HG02970 (cell line): Measurements from ENCODE around the gene PLCG1.

Experiments used
- ATAC-seq: cut with Tn5 transposase; IDR thresholded peaks from one replicate; pipeline ENCODE4 v1.9.1; 2021; ENCODE audit warnings: mild to moderate bottlenecking, moderate library complexity, moderate number of reproducible peaks; ENCODE audit not compliant: unreplicated experiment, low FRiP score

The PLCG1 gene

DNA sequence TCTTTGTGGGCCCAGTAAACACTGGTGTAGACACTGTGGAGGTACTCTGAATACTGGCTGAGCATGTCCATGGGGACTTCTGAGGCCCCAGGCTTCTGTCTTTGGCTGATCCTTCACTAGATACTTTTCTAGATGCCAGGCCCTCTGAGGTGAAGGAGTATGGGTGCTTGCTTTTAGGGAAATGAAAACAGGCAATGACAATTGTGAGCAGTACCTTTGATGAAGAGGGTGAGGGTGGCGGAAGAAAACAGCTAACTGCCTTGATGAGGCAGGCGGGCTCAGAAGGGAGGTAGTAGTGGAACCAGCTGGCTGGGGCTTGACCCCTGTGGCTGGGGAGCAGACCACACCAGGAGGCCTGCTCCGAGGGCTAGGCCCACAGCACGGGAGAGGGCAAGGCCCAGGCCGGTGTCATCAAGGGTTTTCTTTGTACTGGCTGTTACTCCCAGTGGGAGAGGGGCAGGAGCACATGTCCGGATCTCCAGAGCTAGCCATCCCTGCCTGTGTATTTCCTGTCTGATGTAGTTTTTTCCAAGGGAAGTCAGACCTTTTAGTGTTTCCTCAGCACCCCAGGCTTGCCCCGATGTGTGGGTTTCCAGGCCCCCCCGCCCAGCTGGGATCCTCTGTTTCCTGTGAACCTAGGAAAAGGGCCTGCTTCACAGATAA, 3.9 kb downstream of the PLCG1 start:
- no peak for ATAC-seq

DNA sequence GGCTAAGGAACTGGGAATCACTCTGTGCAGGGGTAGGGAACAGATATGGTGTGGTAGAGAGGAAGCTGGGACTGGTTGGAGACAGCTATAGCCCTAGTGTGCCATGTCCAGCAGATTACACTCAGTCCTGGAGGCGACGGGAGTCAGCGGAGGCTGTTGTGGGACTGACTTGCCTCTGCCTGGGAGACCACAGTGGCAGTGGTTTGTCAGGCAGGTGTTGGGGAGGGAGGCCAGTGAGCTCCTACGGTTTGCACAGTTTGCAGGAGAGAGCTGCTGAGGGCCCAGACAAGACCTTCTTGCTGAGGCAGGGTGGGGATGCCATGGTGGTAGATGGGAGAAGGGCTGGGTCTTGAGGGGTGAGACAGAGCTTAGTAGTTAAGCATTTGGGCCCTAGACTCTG, 4.9 kb downstream of the PLCG1 start:
- ATAC-seq: no peak

DNA sequence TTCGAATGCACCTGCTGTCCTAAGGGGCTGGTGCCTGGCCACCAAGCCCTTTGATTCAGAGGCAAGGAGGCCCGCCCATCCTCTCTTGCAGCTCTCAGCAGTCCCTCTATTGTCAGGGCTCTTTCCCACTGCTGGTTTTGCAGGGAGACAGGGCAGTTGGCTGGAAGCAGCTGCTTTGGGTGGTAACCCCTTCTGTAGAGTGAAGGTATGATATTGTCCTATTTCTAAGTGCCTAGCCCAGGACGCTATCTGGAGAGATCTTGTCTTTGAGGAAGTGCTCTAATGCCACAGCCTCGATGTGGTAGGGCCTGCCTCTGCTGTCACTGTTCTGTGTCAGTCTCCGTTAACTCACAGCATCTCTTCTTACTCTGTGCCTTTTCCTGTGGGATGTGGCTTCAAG, 5.6 kb downstream of the PLCG1 start:
- no peak for ATAC-seq

DNA sequence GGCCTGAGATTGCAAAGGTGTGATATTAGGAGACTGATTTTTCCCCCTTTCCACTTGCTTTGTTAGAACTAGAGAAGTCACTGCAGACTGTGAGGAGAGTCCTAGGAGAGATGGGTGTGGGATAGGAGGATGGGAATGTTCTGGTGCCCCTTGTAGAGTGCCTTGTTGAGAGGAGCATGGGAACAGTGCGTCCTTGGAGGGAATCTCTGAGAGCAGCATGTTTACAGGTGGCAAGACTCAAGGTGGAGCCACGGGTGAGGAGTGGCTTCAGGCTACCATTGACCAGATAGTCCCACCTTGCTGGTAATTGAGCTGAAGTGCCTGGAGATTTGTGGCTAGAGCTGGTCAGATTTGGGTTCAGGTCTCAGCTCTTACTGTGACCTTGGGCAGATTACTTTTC, 6.0 kb downstream of the PLCG1 start:
- no peak for ATAC-seq

DNA sequence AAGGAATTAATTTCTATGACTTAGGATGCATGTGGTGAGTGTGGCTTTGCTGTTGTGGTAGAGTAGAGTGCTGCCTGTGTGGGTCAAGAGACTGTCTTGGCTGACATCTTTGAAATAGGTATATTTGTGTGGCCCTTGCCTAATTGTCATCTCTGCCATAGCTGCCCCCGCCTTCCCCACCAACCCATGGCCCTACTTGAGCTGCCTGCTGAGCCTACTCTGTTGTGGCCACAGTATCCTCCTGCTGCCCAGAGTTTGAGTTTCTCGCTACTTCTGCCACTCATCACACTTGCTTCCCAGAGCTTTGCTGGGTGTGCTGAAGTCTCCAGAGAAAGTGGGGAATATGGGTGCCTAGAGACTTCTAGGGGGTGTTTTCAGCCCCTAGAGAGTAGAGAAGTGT, 8.0 kb downstream of the PLCG1 start:
- ATAC-seq: no peak

DNA sequence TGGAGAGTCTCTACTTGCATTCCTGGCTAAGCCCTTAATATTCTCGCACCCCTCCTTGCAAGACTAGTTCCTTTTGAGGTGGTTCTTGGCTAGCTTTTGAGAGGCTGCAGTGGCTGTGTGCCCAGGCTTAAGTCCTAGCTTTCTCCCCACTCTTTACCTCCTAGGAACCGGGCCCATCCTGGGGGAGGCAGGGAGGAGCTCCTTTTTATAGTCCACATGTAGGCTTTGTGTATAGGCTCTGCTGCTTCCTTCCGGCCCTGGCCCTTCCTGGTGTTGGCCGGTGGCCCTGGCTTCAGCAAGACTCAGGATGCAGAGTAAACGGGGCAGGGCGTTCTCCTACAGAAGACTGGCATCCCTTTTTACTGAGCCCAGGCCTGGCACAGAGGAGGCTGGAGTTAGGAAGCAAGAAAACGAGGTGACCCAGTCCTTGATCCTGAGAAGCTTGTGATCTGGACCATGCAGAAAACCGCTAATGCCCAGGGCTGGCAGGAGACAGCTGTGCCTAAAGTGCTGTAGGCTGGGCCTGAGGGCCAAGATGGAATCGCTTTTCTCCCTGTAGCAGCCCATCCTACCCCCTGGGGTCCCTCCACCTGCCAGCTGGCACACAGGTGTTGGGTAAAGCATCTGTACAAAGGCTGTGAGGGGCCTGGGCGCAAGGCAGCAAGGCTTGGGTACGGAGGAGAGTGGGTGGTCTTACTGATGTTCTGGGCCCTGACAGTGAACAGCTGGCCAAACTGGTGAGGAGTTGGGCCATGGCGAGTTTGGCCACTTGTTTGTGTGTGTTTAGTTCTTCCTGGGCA, 8.7 kb downstream of the PLCG1 start:
- no peak for ATAC-seq

DNA sequence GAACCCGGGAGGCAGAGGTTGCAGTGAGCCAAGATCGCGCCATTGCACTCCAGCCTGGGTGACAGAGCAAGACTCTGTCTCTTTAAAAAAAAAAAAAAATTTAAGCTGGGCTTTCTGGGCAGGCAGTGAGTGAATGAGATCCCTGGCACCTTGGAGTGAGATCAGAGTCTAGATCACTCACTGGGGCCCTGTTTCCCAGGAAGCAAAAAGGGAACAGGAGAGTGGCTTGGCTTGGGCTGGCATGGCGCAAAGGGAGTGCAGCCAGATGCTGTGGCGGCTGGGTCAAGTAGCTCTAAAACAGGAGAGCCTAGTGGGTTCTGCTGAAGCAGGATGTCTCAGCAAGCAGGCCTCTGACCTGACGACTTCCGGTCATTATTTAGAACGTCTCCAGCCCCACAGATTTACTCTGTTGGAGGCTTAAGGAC, 10.4 kb downstream of the PLCG1 start:
- ATAC-seq: no peak

DNA sequence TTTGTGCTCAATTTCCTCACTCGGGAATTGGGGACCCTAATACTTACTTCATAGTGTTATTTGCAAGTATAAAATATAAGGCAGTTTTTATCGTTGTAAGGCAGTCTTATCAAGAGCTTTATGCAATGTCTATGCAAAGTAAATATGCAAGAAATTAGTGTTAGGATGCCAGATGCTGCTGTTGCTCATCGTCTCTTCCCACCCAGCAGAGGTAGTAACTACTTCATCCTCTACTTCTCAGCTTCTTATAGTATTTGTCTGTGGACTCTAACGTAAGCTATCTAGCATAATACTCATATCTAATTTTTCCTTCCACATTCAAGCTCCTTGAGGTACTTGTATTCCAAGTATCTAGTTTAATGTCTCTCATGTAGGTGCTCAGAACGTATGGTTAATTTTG, 11.6 kb downstream of the PLCG1 start:
- ATAC-seq: no peak

DNA sequence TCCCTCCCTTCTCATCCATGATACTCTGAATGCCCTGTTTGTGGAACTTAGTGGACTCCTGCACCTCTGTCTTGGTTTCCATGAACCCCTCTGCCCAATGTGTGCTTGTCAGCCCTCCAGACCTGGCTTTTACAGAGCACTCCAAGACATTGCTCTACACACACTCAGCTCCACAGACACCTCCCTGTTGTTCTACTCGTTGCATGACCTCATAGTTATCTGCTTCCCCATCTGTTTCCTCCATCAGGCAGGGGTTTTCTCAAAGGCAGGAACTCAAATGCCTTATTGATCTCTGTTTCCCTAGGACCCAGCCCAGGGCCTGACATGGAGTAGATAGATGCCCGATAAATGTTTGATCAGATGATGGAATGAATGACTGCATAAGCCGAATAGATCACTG, 13.3 kb downstream of the PLCG1 start:
- ATAC-seq: no peak

DNA sequence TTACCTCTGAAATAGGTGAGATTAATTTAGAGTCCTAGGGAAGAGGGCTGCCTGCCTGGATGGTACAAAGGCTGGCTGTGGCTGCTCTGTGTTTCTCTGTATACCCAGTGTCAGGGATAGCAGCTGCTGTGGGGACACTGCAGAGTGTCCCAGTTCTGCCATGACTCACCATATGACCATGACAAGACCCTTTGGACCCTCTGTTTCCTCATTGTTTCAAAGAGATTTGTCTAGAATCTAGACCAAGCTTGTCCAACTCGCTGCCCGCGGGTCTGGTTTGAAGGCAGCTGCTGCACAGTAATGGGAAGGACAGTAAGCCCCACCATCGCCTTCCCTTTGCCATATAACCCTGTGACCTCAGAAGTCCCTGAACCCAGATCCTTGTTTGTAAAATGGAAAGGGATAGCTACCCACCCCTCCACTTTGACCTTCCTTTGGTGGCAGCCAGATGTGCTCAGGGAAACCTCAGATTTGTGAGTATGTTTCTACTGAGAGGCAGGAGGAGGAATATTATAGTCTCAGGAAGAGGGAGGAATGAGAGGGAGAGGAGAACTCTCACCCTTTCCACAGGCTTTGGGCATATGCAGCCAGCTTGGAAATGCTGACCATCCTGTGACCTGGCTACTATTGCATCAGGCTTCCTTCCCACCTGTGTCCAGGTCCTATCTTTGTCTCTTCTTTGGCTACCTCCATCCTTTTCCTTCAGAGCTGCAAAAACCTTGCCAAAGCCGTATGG, 14.0 kb downstream of the PLCG1 start:
- ATAC-seq: no peak

DNA sequence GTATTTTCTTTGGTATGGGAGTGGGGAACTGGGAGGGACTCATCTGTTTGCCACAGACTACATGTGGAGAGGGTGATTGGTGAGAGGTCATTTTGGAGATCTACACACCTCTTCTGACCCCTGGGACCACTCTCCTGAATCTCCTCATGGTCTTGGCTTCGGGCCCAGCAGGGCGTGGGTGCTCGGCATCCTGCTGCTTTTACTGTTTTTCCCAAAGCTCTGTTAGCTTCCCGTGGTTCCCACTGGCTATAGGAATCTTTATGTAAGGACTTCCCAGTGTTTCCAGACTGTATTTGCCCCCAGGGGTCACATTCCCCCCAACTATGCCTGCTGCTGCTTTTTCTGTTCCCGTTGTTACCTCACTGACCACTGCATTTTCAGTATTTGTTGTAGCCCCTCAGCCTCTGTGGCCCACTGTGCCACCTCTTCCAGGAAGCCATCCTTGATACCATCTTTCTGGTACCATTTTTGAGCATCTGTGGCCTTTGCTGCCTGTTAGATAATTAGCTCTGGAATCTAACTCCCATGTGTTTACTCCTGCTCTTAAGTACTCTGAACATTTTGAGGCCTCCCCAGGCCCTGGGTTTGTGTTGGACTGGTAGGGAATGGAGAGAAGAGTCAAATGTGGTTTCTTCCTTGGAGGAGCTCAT, 14.9 kb downstream of the PLCG1 start:
- ATAC-seq: no peak

DNA sequence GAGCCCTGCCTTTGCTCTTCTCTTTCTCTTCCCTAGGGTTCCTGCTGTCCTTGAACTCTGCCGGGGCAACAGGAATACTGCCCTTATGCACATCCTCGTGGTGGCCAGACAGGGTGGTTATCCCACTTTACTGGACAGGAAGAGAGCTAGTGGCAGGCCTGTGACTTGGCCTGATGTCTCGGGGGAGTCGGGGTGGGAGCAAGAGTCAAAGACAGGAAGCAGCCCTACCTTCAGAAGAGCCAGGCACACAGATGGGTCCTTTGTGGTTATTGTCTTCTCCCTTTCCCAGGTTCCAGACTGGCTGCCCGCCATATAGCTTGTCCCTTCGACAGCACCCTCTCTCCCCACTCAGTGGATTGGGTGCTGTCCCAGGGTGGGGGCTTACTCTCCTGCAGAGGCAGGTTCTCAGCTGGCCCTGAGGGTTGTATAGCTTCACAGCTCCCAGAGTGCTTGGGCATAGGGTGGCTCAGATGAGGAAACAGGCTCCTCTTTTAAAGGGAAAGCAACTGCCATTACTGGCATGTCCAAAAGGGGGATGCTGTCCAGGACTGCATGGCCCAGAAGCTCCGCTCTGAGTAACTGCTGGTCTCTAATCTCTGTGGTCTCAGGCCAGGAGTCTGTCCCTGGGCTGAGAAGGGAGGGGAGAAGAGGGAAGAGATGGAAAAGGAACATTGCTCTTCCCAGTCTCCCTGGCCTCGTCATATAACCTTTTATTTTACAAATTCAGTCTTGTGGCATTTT, 17.3 kb downstream of the PLCG1 start:
- no peak for ATAC-seq

DNA sequence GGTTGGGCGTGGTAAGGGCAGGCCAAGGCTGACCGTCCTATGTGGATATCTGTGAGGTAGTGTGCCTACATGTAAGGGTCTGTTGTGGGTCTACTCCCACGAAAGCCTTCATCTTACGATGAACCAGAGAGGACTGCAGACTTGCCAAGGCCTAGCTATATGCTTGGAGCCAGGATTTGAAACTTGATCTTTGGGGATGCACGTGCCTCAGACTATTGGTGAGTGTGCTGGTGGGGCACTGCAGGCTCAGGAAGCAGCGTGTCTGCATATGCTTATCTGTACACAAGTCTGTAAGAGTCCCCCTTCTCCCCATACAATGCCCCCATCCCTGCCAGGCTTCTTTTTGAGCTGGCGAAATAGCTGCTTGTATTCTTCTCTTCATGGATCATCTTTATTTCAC, 17.9 kb downstream of the PLCG1 start:
- ATAC-seq: no peak

DNA sequence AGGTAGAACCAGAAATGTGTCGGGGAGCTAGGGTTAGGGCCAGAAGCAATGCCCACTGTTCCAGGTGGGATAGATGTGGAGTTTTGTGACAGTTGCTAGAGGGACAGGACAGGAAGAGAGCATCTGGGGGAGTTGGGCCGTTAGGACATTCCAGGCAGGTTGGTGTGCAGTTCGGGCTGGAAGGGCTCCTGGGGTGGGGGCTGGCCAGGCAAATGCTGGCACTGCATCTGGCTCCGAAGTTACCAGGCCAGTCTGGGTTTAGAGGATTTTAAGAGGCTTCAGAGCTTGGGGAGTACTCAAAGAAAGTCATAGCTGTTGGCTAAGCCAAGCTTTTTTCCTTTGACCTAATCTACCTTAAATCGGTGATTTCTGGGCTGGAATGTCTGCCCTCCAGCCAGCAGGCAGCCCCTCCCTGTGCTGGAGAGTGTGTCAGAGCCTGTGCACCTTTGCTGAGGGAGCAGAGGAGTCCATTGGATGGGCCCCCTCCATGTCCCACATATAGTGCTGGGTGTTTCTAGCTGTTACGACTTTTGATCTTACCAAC, 20.8 kb downstream of the PLCG1 start:
- no peak for ATAC-seq

DNA sequence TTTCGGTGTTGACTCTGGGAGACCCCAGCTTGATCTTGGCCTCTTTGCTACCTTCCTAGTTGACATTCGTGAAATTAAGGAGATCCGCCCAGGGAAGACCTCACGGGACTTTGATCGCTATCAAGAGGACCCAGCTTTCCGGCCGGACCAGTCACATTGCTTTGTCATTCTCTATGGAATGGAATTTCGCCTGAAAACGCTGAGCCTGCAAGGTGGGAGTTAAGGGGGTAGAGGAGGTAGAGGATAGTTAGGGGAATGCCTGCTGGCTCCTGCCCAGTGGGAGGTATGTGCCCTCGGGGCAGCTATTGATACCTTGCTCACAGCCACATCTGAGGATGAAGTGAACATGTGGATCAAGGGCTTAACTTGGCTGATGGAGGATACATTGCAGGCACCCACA, 22.2 kb downstream of the PLCG1 start:
- ATAC-seq: no peak

DNA sequence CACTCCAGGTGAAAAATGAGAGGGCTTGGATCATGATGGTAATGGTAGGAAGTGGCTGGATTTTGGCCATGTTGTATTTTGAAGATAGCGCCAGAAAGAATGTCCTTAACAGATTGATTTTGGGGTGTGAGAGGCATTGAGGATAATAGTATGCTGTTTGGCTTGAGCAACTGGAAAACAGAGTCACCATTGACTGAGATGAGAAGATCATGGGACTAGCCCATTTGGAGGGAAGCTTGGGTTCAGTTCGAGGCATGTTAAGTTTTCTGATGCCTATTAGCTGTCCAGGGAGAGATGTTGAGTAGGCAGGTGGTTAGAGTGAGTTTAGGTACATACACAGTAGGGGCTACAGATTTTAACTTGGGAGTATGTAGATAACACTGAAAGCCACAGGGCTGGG, 23.3 kb downstream of the PLCG1 start:
- no peak for ATAC-seq

DNA sequence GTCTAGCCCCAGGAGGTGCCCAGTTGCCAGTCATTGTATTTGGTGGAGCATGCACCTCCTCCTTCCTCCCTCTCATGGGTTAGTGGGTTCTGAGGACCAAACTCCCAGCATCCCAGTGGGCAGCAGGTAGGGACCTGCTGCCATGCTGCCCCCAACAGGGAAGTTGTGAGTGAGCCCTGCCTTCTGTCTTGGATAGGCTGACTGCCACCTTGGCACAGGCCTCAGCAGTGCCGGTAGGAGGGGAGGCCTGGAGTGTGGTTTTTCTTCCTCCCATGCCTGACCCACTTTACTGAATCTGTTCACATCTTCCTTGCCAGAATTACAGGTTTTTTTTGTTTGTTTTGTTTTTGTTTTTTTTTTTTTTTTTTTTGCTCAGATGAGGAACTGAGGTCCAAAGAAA, 24.5 kb downstream of the PLCG1 start:
- ATAC-seq: no peak

DNA sequence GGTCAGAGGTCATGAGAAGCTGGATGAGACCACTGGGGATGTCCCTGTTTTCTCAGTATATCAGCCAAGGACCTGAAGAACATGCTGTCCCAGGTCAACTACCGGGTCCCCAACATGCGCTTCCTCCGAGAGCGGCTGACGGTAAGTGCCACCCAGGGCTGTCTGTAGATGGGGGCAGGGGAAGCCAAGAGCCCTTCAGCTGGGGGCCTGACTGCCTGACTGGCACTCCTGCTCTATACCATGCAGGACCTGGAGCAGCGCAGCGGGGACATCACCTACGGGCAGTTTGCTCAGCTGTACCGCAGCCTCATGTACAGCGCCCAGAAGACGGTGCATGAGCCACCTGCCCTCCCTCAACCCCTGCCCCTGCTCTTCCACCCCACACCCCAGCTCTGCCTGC, 25.1 kb downstream of the PLCG1 start:
- no peak for ATAC-seq

DNA sequence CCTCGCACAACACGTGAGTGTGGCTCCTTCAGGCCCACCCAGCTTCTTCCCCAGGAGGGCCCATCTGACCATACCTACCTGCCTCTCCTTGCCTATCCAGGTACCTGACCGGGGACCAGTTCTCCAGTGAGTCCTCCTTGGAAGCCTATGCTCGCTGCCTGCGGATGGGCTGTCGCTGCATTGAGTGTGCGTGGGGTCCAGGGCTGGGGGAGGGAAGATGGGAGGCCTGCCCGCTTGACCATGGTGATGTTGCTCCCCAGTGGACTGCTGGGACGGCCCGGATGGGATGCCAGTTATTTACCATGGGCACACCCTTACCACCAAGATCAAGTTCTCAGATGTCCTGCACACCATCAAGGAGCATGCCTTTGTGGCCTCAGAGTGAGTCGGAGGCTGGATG, 26.5 kb downstream of the PLCG1 start:
- ATAC-seq: no peak
